PC-3 (cell line): Measurements from ENCODE around the gene ZNF567.

Source experiments
- EZH2phosphoT487 ChIP-seq: fragments of 300-600 bp; sonication (generic); IDR thresholded peaks from 2 replicates; pipeline ENCODE4 v1.6.1; 2018; ENCODE audit warnings: mild to moderate bottlenecking, antibody characterized with exemption, low read length, borderline replicate concordance
- TF ChIP-seq, protein P1 (sequence below): fragments of 300-600 bp; sonication (generic); conservative IDR thresholded peaks from 2 replicates; pipeline ENCODE4 v1.5.1; 2017; ENCODE audit warnings: antibody characterized with exemption, low read depth, mild to moderate bottlenecking, low read length

DNA sequence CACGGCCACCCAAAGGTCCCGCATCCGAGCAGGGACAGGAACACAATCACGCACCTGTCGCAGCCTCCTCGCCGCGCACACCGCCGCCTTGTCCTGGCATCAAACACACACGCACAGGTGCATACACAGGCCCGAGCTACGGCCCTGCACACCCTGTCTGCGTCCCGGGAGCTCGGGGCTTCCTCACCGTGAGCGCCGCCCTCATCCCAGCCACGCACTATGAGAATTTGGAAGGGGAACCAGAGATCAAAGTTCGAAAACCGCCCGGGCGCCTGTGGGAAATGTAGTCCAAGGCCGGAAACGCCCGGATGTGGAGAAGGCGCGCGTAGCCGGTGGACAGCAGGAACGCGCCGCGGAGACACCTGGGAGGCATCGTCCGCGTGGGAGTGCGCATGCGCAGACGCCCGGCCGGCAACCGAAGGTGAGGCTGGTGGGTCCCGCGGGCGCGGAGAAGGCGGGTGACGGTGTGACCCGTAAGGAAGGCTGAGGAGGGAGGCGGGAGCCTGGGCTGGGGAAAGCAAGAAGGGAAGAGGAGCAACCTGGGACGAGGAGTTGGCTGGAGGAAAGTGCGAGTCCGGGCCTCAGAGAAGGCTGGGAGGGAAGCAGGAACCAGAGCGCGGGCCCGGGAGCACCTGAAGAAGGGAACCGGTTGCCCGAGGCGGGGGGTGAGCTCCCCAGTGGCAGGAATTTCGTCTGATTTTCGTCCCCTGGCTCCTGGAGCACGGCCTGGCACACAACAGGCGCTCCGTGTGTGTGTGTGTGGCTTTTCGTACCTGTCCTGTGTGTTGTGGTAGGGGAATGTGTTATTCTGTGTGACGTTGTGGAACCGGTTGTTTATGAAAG, at the start of gene ZNF567:
- TF ChIP-seq, protein P1, sequence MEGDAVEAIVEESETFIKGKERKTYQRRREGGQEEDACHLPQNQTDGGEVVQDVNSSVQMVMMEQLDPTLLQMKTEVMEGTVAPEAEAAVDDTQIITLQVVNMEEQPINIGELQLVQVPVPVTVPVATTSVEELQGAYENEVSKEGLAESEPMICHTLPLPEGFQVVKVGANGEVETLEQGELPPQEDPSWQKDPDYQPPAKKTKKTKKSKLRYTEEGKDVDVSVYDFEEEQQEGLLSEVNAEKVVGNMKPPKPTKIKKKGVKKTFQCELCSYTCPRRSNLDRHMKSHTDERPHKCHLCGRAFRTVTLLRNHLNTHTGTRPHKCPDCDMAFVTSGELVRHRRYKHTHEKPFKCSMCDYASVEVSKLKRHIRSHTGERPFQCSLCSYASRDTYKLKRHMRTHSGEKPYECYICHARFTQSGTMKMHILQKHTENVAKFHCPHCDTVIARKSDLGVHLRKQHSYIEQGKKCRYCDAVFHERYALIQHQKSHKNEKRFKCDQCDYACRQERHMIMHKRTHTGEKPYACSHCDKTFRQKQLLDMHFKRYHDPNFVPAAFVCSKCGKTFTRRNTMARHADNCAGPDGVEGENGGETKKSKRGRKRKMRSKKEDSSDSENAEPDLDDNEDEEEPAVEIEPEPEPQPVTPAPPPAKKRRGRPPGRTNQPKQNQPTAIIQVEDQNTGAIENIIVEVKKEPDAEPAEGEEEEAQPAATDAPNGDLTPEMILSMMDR = no peak
- no peak for TF ChIP-seq EZH2phosphoT487
